ENCODE results near the gene MDM2. TPM values are rescaled to one million over a fixed set of nuclear protein-coding genes. Genes with fewer than 3 reads are reported as not detected.

Gene MDM2
- total and polyA plus RNA-seq, 2 of the 13 experiments (the other 11 are each of a cell fraction or from before 2014, with no cell fraction given): 29.3 to 314 TPM

DNA sequence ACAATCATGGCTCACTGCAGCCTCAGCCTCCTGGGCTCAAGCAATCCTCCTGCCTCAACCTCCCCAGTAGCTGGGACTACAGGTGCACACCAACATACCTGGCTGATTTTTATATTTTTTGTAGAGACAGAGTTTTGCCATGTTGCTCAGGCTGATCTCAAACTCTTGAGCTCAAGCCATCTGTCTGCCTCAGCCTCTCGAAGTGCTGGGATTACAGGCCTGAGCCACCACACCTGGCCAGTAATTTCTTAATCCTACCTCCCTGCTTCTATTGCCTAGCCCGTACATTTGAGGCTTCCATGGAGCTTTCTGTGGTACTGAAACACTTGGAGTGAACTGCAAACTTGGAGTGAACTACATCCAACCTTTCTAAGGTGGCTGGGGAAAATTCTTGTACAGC lies 41.3 kb upstream of the MDM2 start (continued):
- TF ChIP-seq U2AF2 (IDR thresholded peaks at IDR 0.05; ENCODE audit: low read depth, low read length): no peak
- TF ChIP-seq ZNF251 (CRISPR knock-in tag; IDR thresholded peaks at IDR 0.05): no peak
- no peak for TF ChIP-seq ZNF501 (CRISPR knock-in tag; IDR thresholded peaks at IDR 0.05)
- TF ChIP-seq ZNF263 (CRISPR knock-in tag; IDR thresholded peaks at IDR 0.05): no peak
- TF ChIP-seq HES4 (CRISPR knock-in tag; IDR thresholded peaks at IDR 0.05; ENCODE audit: borderline replicate concordance): no peak
- TF ChIP-seq ZNF629 (CRISPR knock-in tag; conservative IDR thresholded peaks at IDR 0.05): no peak

DNA sequence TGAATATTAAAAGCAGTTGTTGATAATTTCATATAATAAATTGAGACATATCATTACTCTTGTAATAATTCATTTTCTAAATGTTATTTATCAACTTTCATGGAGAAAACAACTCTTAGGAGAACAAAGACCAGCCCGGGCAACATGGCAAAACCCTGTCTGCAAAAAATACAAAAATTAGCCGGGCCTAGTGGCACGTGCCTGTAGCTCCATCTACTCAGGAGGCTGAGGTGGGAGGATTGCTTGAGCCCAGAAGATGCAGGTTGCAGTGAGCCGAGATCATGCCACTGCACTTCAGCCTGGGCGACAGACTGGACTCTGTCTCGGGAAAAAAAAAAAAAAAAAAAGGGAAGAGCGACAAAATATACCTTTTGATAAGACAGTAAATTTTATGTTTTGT lies 40.8 kb upstream of the MDM2 start:
- BruUV-seq (replicated peaks): no TSS peak
- CTCF ChIA-PET (ENCODE audit: low intra/inter-chr PET ratio, low total read pairs): no interaction called here
- Histone ChIP-seq H2AFZ (ENCODE audit: low read length) (no peak overlapping the region), H3K9ac (ENCODE audit: insufficient read depth, low read depth, low read length) (no peak overlapping the region), H3K4me2 (ENCODE audit: low read depth, low read length) (no peak overlapping the region), H3K9me3 (ENCODE audit: low read length) (no peaks in the 10 kb centered on the region), H3K27ac (ENCODE audit: extremely low read length, insufficient read depth, low read length) (no peak overlapping the region), H3K4me3 (replicated peaks in 1 of 3; ENCODE audit: insufficient read depth in 1 of 3, low read depth in 2 of 3, low read length in 3 of 3) (no peak overlapping the region), H3K4me1 (ENCODE audit: insufficient read depth, low read length) (peaks cover 1% of the 10 kb centered on the region), H3K27me3 (ENCODE audit: control insufficient read depth in 1 of 2, insufficient read depth in 2 of 2, low read length in 2 of 2) (no peaks in the 10 kb centered on the region), H4K20me1 (ENCODE audit: insufficient read depth, low read length) (no peaks in the 10 kb centered on the region), H3K79me2 (ENCODE audit: insufficient read depth, low read length) (no peaks in the 10 kb centered on the region), H3K36me3 (replicated peaks in 1 of 2; ENCODE audit: control insufficient read depth in 1 of 2, insufficient read depth in 2 of 2, low read length in 2 of 2) (peaks cover 5 to 27% of the 10 kb centered on the region in 2 experiments; a peak in 3 of 5 replicates)
- in situ Hi-C loops (cut with HindIII; ENCODE audit: extremely low pct_ligation_motif_present, low pct_unique_long_range_greater_than_20kb) (no loop called here), intact Hi-C loops (cut with micrococcal nuclease; ENCODE audit: unreplicated experiment) (no loop called here)
- ATAC-seq: no peak
- no peak for DNase-seq (ENCODE audit: low spot score)
- no peak for FAIRE-seq
- WGBS (ENCODE audit: low lambda C conversion rate): 96% methylated on average over 7 of the region's 7 CpGs
- POLR2A ChIA-PET: no interaction called here
- TF ChIP-seq, protein P1, sequence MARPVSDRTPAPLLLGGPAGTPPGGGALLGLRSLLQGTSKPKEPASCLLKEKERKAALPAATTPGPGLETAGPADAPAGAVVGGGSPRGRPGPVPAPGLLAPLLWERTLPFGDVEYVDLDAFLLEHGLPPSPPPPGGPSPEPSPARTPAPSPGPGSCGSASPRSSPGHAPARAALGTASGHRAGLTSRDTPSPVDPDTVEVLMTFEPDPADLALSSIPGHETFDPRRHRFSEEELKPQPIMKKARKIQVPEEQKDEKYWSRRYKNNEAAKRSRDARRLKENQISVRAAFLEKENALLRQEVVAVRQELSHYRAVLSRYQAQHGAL (CRISPR knock-in tag; IDR thresholded peaks at IDR 0.05; ENCODE audit: not compliant biosample characterization): no peak
- no peak for TF ChIP-seq PRPF4 (IDR thresholded peaks at IDR 0.05; ENCODE audit: low read depth, low read length, poor library complexity, severe bottlenecking)
- TF ChIP-seq ERF (CRISPR knock-in tag; IDR thresholded peaks at IDR 0.05): no peak
- no peak for TF ChIP-seq KLF13 (CRISPR knock-in tag; IDR thresholded peaks at IDR 0.05)
- no peak for TF ChIP-seq ZNF207 (IDR thresholded peaks at IDR 0.05; ENCODE audit: borderline replicate concordance)
- no peak for TF ChIP-seq ZNF792 (CRISPR knock-in tag; IDR thresholded peaks at IDR 0.05)
- TF ChIP-seq NCOA5 (CRISPR knock-in tag; IDR thresholded peaks at IDR 0.05): no peak
- TF ChIP-seq NFKB2 (CRISPR knock-in tag; IDR thresholded peaks at IDR 0.05; ENCODE audit: borderline replicate concordance): no peak
- no peak for TF ChIP-seq ZSCAN5A (CRISPR knock-in tag; IDR thresholded peaks at IDR 0.05; ENCODE audit: borderline replicate concordance)
- TF ChIP-seq, protein P2, sequence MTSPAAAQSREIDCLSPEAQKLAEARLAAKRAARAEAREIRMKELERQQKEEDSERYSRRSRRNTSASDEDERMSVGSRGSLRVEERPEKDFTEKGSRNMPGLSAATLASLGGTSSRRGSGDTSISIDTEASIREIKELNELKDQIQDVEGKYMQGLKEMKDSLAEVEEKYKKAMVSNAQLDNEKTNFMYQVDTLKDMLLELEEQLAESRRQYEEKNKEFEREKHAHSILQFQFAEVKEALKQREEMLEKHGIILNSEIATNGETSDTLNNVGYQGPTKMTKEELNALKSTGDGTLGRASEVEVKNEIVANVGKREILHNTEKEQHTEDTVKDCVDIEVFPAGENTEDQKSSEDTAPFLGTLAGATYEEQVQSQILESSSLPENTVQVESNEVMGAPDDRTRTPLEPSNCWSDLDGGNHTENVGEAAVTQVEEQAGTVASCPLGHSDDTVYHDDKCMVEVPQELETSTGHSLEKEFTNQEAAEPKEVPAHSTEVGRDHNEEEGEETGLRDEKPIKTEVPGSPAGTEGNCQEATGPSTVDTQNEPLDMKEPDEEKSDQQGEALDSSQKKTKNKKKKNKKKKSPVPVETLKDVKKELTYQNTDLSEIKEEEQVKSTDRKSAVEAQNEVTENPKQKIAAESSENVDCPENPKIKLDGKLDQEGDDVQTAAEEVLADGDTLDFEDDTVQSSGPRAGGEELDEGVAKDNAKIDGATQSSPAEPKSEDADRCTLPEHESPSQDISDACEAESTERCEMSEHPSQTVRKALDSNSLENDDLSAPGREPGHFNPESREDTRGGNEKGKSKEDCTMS (CRISPR knock-in tag; conservative IDR thresholded peaks at IDR 0.05): no peak
- TF ChIP-seq TBX3 (IDR thresholded peaks at IDR 0.05; ENCODE audit: borderline replicate concordance): no peak
- TF ChIP-seq SRSF4 (IDR thresholded peaks at IDR 0.05; ENCODE audit: low read depth, low read length, poor library complexity, severe bottlenecking): no peak
- no peak for TF ChIP-seq POLR2A (IDR thresholded peaks at IDR 0.05; ENCODE audit: insufficient read depth in 1 of 2, low read depth in 2 of 2, low read length in 2 of 2)

Data from HepG2 (cell line).